Measurements from ENCODE around the gene VEGFC.

DNA sequence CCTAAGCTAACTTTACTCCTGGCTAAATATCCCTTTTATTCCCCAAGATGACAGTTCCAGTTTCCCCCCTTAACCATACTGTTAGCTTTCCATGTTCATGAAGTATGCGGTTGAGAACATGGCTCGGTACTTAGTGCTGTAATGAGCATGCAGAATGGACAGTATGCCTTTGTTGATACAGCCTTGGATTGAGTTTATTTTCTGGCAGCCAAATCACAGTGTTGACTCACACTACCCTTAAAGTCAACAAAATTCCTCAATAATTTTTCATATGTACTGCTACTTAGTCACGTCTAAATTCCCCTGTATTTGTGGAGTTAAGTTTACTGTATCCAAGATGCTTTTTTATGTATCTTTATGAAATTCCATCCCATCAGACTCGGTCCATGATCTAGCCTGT lies 1.4 kb upstream of the VEGFC start:
- TF ChIP-seq POLR2A (IDR thresholded peaks at IDR 0.05), result no peak
- TF ChIP-seq, protein P1, sequence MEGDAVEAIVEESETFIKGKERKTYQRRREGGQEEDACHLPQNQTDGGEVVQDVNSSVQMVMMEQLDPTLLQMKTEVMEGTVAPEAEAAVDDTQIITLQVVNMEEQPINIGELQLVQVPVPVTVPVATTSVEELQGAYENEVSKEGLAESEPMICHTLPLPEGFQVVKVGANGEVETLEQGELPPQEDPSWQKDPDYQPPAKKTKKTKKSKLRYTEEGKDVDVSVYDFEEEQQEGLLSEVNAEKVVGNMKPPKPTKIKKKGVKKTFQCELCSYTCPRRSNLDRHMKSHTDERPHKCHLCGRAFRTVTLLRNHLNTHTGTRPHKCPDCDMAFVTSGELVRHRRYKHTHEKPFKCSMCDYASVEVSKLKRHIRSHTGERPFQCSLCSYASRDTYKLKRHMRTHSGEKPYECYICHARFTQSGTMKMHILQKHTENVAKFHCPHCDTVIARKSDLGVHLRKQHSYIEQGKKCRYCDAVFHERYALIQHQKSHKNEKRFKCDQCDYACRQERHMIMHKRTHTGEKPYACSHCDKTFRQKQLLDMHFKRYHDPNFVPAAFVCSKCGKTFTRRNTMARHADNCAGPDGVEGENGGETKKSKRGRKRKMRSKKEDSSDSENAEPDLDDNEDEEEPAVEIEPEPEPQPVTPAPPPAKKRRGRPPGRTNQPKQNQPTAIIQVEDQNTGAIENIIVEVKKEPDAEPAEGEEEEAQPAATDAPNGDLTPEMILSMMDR (IDR thresholded peaks at IDR 0.05), result no peak
